Activated naive CD4-positive, alpha-beta T cell treated with anti-CD3 and anti-CD28 coated beads, Interleukin-2, amount 50 U/mL, for 16 hours (primary cell): ENCODE data around the gene MAT2B.
"Not testable (repeated sequence)": the region's sequence is repeated elsewhere in the genome, so short reads cannot be mapped to it uniquely, and the experiment has no call there.

Experiments
- DNase-seq: peaks from one replicate; pipeline ENCODE4 v3.0.0-alpha.2; 2020

MAT2B gene

GRCh38 chr5:163504079-163504931 is 1.1 kb upstream of the MAT2B start:
- peak; percentile 26 for DNase-seq

DNA sequence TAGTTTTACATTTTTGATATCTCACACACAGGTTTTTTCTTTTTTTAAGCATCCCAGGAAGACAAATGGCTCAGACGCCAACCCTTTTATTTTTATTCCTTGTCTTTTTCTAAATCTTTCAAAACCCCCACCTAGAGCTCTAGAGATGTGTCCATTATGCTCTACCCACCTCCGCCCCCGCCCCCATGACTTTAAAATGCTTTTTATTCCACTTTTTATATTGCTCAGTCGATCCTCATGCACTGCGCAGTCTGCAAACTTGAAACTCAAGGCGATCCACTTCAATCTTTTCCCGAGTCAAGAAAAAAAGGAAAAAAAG is 411 bp upstream of the MAT2B start:
- DNase-seq, result no peak

DNA sequence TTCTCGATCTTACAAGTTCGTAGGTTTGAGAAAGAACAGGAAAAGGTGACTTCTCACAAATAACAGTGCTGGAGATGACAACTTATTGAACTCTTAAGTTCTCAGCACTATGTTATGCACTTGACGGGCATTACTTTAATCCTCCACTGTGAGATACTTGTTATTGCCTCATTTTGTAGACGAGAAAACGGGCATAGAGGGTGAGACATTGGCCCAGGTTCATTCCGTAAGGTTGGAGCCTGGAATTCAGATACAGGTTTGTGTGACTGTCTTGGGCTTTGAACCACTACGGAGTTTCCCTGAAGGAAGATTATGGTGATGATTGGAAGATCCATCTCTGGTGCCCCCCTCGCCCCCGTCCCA is 657 bp downstream of the MAT2B start:
- DNase-seq, result no peak

DNA sequence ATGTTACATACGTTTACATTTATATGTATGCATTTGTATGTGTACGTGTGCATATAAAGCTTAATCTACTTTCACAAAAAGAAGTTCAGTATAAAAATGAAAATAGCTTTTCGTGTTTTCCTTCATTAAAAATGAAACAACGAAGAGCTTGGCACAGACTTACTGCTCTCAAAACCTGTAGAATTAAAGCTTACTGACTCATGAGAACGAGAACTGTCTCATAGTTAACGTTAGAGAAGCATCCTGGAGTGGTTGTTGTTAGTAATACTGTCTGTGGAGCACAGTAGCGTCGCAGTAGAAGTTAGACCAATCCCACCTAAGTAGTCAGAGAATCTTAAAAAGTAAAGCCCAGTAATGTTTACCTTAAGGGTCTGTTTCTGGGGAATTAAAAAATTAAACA is 1.3 kb downstream of the MAT2B start:
- no peak for DNase-seq

GRCh38 chr5:163508753-163509152 is 3.3 kb downstream of the MAT2B start:
- no peak for DNase-seq

- DNase-seq, result no peak
Observed at GRCh38 chr5:163509291-163509951, 4.0 kb downstream of the MAT2B start.

DNA sequence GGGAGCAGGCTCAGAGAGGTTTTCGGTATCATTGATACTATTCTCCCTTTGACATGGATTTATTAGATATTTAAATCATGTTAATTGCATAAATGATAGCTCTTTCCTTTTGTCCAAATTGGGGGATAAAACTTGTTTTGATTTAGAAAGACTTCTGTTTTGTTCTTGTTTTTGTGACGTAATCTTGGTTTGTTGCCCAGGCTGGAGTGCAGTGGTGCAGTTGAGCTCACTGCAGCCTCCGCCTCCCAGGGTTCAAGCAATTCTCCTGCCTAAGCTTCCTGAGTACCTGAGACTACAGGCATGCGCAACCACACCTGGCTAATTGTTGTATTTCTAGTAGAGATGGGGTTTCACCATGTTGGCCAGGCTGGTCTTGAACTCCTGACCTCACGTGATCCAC is 7.1 kb downstream of the MAT2B start:
- DNase-seq, result no peak

DNA sequence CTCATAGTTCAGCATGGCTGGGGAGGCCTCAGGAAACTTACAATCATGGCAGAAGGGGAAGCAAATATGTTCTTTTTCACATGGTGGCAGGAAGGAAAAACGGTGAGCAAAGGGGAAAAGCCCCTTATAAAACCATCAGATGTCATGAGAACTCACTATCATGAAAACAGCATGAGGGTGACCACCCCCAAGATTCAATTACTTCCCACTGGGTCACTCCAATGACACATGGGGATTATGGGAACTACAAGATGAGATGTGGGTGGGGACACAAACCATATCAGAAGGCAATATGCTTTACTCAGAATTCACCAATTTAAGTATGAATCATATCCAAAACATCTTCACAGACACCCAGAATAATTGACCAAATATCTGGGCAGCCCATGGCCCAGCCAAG is 19.7 kb downstream of the MAT2B start:
- DNase-seq, result no peak

GRCh38 chr5:163529698-163530097 is 24.3 kb downstream of the MAT2B start:
- no peak for DNase-seq

DNA sequence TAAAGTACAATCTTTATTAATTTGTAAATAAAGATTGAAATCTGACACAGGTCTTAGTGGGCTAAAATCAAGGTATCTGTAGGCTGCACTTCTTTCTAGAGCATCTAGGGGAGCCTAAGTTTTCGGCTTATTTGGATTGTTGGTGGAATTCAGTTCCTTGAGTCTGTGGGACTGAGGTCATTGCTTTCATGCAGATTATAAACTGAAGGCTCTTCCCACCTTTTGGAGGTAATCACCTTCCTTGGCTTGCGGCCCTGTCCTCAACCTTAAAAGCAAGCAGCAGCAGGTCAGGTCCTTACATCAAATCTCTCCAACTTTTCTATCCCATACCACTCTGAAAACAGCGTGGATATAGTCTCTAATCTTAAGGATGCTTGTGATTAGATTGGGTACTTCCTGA is 25.9 kb downstream of the MAT2B start:
- DNase-seq, result no peak

DNA sequence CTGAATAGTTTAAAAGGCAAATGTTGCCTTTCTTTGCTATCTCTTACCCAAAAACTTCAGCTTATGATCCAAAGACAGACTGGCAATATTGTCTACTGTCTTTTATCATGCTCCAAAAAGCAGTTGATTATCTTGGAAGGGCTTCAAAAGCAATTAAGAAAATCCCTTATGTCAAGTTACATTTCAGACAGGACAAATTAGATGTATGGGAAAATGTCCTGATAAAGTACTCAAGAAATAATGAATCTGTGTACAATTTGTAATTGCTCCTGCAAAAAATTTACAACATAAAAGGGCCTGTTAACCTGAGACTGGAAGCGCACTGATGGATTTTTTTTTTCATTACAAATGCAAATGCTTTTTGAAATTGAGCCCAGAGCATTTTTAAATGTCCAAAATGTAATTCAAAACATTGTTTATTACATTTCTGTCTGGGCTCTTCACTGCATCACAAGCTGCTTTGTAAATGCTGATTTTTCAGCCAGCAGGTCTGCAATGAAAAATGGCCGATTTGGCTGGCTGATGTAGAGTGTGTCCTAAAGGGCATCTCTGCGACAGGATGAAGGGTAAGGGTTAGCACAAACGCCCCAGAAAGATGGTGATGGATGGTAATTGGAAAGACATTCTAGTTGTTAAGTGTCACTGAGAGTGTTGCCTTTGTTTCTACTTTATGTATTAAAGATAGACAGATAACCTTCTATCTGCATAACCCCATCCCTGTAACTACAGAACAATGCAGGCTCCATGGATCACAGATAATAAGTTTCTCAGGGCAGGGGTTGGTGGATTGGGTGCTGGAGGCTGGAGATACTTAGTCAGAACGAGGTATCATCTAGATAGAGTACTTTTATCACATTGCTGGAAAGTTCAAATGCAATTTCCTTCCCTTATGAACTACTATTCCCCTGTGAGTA is 27.0 kb downstream of the MAT2B start:
- DNase-seq, result no peak

GRCh38 chr5:163533223-163533622 is 27.8 kb downstream of the MAT2B start:
- DNase-seq, result no peak

- no peak for DNase-seq
Observed at GRCh38 chr5:163534492-163535094, 29.2 kb downstream of the MAT2B start.

GRCh38 chr5:163535290-163535689 is 29.9 kb downstream of the MAT2B start:
- no peak for DNase-seq

DNA sequence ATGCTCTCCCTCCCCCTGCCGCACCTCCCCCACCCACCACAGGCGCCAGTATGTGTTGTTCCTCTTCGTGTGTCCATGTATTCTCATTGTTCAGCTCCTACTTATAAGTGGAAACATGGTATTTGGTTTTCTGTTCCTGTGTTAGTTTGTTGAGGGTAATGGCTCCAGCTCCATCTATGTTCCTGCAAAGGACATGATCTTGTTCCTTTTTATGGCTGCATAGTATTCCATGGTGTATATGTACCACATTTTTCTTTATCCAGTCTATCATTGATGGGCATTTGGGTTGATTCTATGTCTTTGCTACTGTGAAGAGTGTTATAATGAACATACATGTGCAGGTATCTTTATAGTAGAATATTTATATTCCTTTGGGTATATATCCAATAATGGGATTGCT is 31.0 kb downstream of the MAT2B start:
- DNase-seq, result not testable (repeated sequence)

DNA sequence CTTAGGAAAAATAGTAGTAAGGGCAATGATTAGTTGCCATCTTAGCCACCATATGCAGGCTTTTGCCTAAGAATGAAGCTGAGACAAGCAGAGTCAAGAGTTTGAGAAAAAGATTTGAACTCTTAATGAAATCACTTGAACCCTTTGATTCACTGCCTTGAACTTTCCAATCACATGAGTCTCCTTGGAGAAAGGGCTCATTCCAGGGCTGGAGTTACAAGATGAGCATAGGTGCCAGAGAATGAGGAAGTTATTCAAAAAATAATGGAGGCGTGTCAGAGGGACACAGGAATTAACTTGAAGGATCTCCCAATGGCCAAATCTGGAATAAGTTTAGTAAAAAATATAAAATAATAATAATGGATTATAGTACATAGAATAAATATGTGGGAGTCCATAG is 35.3 kb downstream of the MAT2B start:
- DNase-seq, result no peak

GRCh38 chr5:163542771-163543170 is 37.4 kb downstream of the MAT2B start:
- no peak for DNase-seq

- no peak for DNase-seq
Observed at GRCh38 chr5:163544041-163544440, 38.6 kb downstream of the MAT2B start.

DNA sequence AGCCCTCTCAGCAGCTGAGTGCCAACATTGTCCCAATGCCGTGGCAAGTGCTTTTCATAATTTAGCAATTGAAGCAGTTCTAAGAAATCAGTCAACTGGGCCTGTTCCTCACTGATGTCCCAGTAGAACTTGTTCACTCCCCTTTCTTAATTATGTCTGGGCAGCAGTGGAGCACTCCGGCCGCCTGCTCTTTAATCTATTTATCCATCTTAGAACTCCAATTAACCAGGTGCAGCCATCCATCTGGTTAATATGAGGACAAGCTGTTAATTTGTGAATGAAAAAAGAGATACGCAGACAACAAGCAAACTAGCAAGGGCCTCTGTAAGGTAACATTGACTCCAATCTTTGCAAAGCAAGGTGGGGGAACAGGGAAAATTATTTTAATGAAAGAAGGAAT is 39.4 kb downstream of the MAT2B start:
- no peak for DNase-seq

- no peak for DNase-seq
Observed at GRCh38 chr5:163548649-163549048, 43.2 kb downstream of the MAT2B start.

GRCh38 chr5:163551156-163551555 is 45.7 kb downstream of the MAT2B start:
- no peak for DNase-seq

DNA sequence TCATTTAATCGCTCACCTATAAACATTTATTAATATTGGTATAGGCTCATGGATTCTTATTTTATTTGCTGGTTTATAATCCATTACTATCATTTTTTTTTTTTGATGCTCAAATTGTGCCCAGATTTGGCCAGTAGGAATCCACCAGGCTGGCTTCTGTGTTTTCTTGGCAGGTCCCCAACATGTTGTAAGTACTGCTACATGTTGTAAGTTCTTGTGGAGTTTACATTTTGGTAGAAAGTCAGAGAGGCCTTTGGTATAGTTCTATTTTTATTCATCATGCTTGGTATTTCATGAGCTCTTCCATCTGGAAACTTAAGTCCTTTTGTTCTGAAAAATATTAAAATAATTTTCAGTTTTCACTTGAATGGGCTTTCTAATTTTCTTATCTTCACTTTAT is 47.1 kb downstream of the MAT2B start:
- no peak for DNase-seq

DNA sequence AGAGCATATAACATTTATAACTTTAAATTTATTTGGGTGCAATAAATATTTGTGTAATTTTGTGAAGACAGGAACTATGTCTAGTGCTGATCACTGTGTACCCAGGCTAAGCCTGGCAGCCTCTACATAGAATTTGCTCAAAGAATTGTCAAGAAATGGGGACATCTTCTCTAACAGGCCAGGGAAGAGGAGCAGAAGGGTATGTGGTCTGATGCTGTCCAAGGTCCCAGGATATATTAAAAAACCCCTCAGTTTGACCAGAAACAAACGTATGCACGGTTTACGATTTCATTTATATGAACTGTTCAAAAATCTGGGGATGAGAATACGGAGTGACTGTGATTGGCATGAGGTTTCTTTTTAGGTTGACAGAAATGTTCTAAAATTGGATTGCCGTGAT is 55.9 kb downstream of the MAT2B start:
- DNase-seq, result no peak
